Right lung (tissue), 5 donors: ENCODE measurements around the gene ACTA1. TPM values are rescaled to one million over a fixed set of nuclear protein-coding genes. Genes with fewer than 3 reads are reported as not detected.
A peak's percentile ranks its signal among the peaks of the same experiment; 100 is the strongest.
"Not testable (repeated sequence)": the region's sequence is repeated elsewhere in the genome, so short reads cannot be mapped to it uniquely, and the experiment has no call there.

Experiments used
- DNase-seq, 2 donors: peaks; one replicate each; pipeline ENCODE4 v3.0.0-alpha.2; 2013
- polyA plus RNA-seq, 5 donors: library from polyadenylated mRNA; unstranded; fragments of 120-200 nt; gene quantifications; one replicate each; pipeline versions ENCODE4 v1.2.1 to v1.2.3, GENCODE V29; 2013; ENCODE audit warnings: inconsistent platforms in 1 of 5, low replicate concordance in 1 of 5; ENCODE audit not compliant: insufficient read length in 5 of 5, insufficient read depth in 1 of 5

ACTA1 gene
- polyA plus RNA-seq, 5 donors = 0.40 to 541 (median 3.9) TPM

GRCh38 chr1:229445828-229446227 lies 11.9 kb upstream of the ACTA1 start:
- DNase-seq = no peak

DNA sequence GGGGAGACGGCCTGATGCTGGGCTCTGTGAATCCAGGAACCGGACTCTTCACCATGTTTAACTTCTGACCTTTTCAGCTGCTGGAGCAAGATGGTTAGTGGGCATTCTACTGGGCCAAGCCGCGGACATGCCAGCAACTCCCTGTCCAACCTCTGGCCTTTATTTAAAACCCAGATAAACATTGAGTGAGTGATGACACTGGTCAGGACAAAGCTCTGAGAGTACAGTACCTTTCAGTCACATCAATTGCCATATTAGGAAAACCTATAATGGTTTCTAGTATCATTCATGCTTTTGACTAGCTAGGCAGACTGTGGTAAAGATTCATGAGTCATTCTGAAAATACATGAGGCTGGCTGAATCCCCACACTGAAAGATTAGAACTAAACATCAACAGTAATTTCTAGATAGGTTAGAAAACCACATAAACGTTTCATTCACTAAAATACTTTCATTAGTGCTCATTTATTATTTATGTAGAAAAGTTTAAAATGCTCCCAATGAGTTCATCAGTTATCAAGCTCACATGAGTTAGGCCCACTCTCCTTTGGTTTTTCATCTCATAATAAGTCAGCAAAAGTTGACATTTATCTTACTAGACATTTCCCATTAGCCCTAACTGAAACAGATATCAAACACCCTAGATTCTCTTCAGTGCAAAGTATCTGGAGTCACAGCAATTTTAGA lies 7.1 kb upstream of the ACTA1 start:
- no peak for DNase-seq

DNA sequence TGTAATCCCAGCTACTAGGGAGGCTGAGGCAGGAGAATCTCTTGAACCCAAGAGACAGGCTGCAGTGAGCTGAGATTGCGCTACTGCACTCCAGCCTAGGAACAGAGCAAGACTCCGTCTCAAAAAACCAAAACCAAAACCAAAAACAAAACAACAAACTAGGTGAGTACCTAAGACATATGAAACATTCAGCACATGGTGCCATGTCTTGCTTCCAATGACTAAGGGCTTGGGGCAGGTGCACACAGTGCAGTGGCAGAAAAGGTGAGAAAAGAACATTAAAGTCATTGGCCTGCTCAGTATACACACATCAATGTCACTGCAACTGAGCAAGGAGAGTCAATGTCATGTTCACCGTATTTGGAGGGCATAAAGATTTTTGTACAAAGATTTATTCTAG lies 4.1 kb upstream of the ACTA1 start:
- no peak for DNase-seq

DNA sequence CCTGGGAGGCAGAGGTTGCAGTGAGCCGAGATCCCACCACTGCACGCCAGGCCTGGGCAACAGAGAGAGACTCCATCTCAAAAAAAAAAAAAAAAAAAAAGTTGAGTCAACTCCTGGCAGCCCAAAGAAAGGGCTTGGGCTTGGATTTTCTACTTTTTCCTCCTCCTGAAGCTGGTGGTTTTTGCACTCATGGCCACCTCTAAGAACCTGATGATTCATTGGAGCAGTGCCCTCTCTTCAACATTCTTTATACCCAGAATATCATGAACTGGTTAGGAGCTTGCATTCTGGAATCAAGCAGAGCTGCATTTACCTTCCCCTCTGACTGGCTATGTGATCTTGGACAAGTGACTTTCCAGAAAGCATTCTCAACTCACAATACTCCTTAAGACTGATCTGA lies 3.5 kb upstream of the ACTA1 start:
- no peak for DNase-seq

GRCh38 chr1:229436201-229436600 lies 2.3 kb upstream of the ACTA1 start:
- no peak for DNase-seq

- DNase-seq = no peak
Observed at GRCh38 chr1:229434641-229435051, 752 bp upstream of the ACTA1 start.

DNA sequence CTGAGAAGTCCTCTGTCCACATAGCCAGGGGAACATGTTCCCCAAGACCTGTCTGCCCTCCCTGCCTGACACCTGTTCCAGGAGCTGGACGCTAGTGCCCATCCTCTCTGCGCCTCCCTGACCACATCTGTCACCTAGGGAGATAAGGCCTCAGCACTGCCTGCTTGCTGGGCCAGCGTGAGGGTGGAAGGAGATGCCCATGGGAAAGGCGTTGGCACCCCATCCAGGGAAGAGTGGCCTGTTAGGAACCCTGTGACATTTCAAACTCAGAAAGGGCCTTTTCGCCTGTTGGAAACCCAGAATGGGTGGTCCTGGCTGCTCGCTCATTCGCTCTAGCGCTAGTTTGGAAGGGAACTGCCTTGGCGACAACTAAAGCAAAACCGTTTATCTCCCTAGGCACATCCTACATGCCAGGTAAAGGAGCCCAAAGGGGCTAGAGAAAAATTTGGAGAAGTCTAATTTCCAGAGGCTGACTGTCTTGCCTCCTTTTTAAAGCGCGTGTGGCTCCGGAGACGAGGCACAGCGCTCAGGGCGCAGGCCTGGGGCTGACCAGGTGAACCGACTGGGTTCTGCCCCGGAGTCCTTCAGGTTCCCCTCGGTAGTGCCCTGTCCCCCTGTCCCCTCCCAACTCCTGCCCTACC lies 410 bp downstream of the ACTA1 start:
- no peak for DNase-seq

- DNase-seq = no peak
Observed at GRCh38 chr1:229432905-229433304, 989 bp downstream of the ACTA1 start.

DNA sequence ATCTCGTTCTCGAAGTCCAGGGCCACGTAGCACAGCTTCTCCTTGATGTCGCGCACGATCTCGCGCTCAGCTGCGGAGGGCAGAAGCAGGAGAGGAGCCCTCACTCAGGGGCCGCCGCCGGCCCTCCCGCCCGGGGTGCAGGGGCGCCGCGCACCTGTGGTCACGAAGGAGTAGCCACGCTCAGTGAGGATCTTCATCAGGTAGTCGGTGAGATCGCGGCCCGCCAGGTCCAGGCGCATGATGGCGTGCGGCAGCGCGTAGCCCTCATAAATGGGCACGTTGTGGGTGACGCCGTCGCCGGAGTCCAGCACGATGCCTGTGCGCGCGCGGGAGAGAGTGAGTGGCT lies 1.8 kb downstream of the ACTA1 start:
- DNase-seq = no peak

GRCh38 chr1:229431284-229432115 lies 2.4 kb downstream of the ACTA1 start:
- no peak for DNase-seq

DNA sequence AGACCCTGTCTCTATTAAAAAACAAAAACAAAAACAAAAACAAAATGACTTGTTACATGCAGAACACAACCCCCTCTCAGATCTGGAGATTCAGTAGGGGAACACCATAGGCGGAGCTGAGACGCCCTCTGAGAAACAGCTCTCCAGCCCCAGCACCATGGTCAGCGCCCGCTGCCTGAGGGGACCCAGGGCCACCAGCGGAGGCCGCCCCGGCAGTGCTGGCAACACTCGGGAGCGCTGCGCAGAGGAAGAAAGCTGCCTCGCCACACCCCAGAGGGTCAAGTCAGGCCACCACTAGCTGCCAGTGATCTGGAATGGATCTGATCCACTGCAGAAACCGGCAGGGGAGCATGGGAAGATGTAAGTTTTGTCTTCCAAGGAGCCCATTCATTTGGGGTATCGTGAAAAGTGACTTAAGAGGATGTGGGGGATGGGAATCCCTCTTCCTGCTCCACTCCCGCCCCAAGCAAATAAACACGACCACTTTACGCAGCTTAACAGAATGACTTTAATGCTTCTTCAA lies 3.1 kb downstream of the ACTA1 start:
- peak; percentile 61 to 66 for DNase-seq

- no peak for DNase-seq
Observed at GRCh38 chr1:229428256-229428655, 5.6 kb downstream of the ACTA1 start.

GRCh38 chr1:229427572-229427971 lies 6.3 kb downstream of the ACTA1 start:
- no peak for DNase-seq

GRCh38 chr1:229425564-229426159 lies 8.2 kb downstream of the ACTA1 start:
- DNase-seq = no peak

GRCh38 chr1:229420765-229421164 lies 13.1 kb downstream of the ACTA1 start:
- DNase-seq = no peak

- no peak for DNase-seq
Observed at GRCh38 chr1:229420224-229420623, 13.7 kb downstream of the ACTA1 start.

DNA sequence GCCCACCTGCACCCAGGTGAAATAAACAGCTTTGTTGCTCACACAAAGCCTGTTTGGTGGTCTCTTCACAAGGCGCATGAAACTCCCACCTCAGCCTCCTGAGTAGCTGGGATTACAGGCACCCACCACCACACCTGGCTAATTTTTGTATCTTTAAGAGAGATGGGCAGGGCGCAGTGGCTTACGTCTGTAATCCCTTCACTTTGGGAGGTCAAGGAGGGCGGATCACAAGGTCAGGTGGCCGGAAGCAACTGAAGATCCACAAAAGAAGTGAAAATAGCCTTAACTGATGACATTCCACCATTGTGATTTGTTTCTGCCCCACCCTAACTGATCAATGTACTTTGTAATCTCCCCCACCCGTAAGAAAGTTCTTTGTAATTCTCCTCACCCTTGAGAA lies 15.3 kb downstream of the ACTA1 start:
- DNase-seq = not testable (repeated sequence)

GRCh38 chr1:229412810-229413209 lies 21.1 kb downstream of the ACTA1 start:
- not testable (repeated sequence) for DNase-seq

DNA sequence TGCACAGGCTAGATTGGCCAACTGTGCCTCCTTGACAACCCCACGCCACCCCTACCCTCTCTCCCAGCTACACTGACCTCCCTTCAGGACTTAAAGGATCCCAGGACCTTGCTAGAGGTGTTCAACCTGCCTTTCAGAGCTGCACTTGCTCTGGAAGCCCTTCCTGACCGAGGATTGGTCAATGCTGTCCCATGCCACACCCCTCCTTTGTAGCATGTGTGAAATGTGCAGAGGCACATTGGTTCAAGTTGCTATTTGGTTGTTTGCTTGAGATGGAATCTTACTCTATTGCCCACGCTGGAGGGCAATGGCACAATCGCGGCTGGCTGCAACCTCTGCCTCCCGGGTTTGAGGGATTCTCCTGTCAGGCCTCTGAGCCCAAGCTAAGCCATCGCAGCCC lies 21.8 kb downstream of the ACTA1 start:
- DNase-seq = no peak

- DNase-seq = no peak
Observed at GRCh38 chr1:229411434-229412055, 22.3 kb downstream of the ACTA1 start.

DNA sequence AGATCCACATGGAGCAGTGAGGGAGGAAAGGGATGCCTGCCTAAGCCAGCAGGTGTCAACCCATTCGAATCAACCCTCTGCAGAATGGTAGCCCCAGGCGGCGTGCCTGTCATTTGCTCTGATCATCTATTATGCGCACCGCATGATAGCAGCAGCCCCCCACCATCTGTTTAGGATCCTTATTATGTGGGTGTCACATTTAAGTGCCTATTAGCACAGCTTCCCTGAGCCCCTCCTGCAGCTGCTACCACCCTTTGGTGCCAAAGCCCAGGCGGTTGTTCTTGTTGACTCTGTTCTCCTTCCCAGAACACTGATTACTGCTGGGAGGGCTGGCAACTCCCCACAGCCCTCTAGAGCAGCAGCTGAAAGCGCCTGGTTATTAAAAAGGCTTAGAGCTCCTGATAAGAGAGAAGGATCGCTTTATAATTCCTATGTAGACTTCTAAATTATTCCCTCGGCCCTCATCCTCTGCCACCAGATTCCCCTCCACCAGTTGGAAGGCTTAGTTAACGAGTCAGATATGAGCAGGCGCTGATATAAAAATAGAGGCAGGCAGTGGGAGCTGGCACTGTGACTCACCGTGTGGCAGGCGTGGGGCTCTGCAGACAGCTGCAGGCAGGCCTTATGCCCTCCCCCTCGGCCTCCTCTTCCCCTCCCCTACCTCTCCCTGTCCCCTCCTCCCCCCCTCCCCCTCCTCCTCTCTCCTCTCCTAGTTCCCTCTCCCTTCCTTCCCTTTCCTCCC lies 23.0 kb downstream of the ACTA1 start:
- no peak for DNase-seq
